Activated CD8-positive, alpha-beta T cell treated with anti-CD3 and anti-CD28 coated beads for 36 hours (primary cell): ENCODE results near the gene GPR151. TPM values are rescaled to one million over a fixed set of nuclear protein-coding genes. Genes with fewer than 3 reads are reported as not detected.
"Not testable (repeated sequence)": the region's sequence is repeated elsewhere in the genome, so short reads cannot be mapped to it uniquely, and the experiment has no call there.

ENCODE experiments used
- ATAC-seq: fragments of 200-7000 bp; cut with Tn5 transposase; one replicate; pipeline ENCODE4 v1.10.0; 2021; ENCODE audit warnings: mild to moderate bottlenecking, moderate library complexity
- CTCF ChIA-PET: fragments of 350-600 bp; sonication (Branson Sonifier 250); formaldehyde crosslinking; loops from one replicate; lab custom pipeline; 2021; ENCODE audit warnings: antibody characterized with exemption; lab: Charles Lee
- POLR2A ChIA-PET: fragments of 350-600 bp; sonication (Branson Sonifier 250); formaldehyde crosslinking; loops from one replicate; lab custom pipeline; 2021; ENCODE audit warnings: antibody characterized with exemption; lab: Charles Lee
- DNase-seq: peaks from one replicate; pipeline ENCODE4 v3.0.0-alpha.2; 2020
- H3K27ac Mint-ChIP-seq: one replicate; pipeline ENCODE4 v1.8.0; 2021; ENCODE audit warnings: mild to moderate bottlenecking, mixed read lengths
- H3K27me3 Mint-ChIP-seq: one replicate; pipeline ENCODE4 v1.8.0; 2021; ENCODE audit warnings: mixed read lengths
- H3K36me3 Mint-ChIP-seq: one replicate; pipeline ENCODE4 v1.8.0; 2021; ENCODE audit warnings: low read depth, mixed read lengths
- H3K4me1 Mint-ChIP-seq: one replicate; pipeline ENCODE4 v1.8.0; 2021; ENCODE audit warnings: low read depth, mixed read lengths
- H3K4me3 Mint-ChIP-seq: one replicate; pipeline ENCODE4 v1.8.0; 2021; ENCODE audit warnings: mild to moderate bottlenecking, moderate library complexity, mixed read lengths
- H3K9me3 Mint-ChIP-seq: one replicate; pipeline ENCODE4 v1.8.0; 2021; ENCODE audit warnings: mixed read lengths
- intact Hi-C: fragments of 100-400 bp; cut with micrococcal nuclease; formaldehyde crosslinking; loops from one replicate; pipeline ENCODE4 v1.10.0; 2022
- total RNA-seq, 2 experiments: library from RNA; stranded (reverse); gene quantifications; one replicate each; pipeline ENCODE4 v1.2.3, GENCODE V29; 2021
- TF ChIP-seq, protein P1 (sequence below): fragments of 200-600 bp; IDR thresholded peaks from one replicate; pipeline ENCODE4 v1.8.0; 2022; ENCODE audit warnings: antibody characterized with exemption, mild to moderate bottlenecking

The GPR151 gene
- total RNA-seq, 2 experiments from 2014 or later, result not detected

DNA sequence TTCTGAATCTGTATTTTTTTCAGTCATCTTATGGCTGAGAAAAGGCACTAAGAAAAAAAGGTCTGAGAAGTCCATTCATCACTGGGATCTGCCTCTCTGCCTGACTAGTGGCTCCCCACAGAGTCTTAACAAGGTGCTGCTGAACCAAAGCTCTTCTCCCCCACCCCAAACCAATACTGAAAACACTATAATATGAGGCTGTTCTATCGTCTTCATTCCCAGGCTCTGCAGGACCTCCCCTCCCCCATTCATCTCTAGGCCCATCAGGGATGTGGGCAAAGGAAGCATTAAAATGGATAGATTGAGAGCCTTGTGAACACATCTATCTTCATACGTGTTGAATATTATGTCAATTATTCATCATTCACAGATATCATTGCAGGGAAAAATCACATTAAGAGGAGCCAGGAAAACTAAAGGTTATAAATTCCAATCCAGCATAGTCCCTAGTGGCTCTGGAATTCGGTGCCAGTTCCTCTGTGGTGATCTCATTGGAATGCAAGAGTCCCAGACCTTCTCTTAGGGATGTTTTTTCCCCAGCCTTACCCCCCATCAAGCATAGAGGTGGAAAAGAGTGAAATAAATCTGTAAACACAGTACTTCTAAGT, 44.3 kb upstream of the GPR151 start:
- TF ChIP-seq, protein P1, sequence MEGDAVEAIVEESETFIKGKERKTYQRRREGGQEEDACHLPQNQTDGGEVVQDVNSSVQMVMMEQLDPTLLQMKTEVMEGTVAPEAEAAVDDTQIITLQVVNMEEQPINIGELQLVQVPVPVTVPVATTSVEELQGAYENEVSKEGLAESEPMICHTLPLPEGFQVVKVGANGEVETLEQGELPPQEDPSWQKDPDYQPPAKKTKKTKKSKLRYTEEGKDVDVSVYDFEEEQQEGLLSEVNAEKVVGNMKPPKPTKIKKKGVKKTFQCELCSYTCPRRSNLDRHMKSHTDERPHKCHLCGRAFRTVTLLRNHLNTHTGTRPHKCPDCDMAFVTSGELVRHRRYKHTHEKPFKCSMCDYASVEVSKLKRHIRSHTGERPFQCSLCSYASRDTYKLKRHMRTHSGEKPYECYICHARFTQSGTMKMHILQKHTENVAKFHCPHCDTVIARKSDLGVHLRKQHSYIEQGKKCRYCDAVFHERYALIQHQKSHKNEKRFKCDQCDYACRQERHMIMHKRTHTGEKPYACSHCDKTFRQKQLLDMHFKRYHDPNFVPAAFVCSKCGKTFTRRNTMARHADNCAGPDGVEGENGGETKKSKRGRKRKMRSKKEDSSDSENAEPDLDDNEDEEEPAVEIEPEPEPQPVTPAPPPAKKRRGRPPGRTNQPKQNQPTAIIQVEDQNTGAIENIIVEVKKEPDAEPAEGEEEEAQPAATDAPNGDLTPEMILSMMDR, result no peak
- CTCF ChIA-PET, result interaction anchor here (1.2 kb wide), 1 partner anchor 405 kb away, joined by 4 read pairs; no protein-coding TSS in a partner anchor
- ATAC-seq, result no peak
- Mint-ChIP-seq H3K27ac (no peak overlapping the region), H3K4me3 (no peak overlapping the region), H3K4me1 (no peaks in the 10 kb centered on the region), H3K36me3 (no peaks in the 10 kb centered on the region), H3K9me3 (no peaks in the 10 kb centered on the region), H3K27me3 (peaks cover 3% of the 10 kb centered on the region)
- intact Hi-C loops, result no loop called here
- POLR2A ChIA-PET, result no interaction called here
- no peak for DNase-seq

DNA sequence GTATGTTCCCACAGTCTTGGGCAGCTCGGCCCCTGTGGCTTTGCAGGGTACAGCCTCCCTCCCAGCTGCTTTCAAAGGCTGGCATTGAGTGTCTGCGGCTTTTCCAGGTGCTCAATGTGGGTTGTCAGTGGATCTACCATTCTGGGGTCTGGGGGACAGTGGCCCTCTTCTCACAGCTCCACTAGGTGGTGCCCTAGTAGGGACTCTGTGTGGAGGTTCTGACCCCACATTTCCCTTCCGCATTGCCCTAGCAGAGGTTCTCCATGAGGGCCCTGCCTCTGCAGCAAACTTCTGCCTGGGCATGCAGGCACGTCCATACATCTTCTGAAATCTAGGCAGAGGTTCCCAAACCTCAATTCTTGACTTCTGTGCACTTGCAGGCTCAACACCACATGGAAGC, 40.9 kb upstream of the GPR151 start:
- H3K36me3 Mint-ChIP-seq, H3K27me3 Mint-ChIP-seq, H3K4me3 Mint-ChIP-seq, H3K4me1 Mint-ChIP-seq, ATAC-seq, H3K9me3 Mint-ChIP-seq, POLR2A ChIA-PET, H3K27ac Mint-ChIP-seq, CTCF ChIA-PET, intact Hi-C loops, DNase-seq: not testable (repeated sequence)

DNA sequence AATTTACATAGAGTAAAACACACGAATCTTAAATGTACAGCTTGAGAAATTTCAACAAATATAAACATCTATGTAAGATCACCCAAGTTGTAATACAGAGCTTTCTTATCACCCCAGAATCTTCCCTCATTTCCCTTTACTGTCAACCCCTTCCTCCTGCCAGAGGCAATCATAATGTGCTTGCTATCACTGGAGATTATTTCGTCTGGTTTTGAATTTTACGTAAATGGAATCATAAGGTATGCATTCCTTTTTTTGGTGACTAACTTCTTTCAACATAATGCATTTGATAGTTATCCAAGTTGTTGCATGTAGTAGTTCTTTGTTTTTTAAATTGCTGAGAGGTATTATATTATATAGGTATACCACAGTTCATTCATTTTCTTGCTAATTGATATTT, 37.5 kb upstream of the GPR151 start:
- no peak overlapping the region for H3K4me3 Mint-ChIP-seq
- H3K36me3 Mint-ChIP-seq, result no peaks in the 10 kb centered on the region
- no peak overlapping the region for H3K27ac Mint-ChIP-seq
- intact Hi-C loops, result no loop called here
- ChIA-PET POLR2A (no interaction called here), CTCF (interaction anchor here (1.0 to 3.1 kb wide), 4 partner anchors 11 to 412 kb away, joined by 3 to 14 read pairs (median 4); no protein-coding TSS in a partner anchor)
- H3K4me1 Mint-ChIP-seq, result no peaks in the 10 kb centered on the region
- H3K9me3 Mint-ChIP-seq, result no peaks in the 10 kb centered on the region
- DNase-seq (no peak), ATAC-seq (no peak)
- peaks cover 7% of the 10 kb centered on the region for H3K27me3 Mint-ChIP-seq
- TF ChIP-seq, protein P1, result no peak

DNA sequence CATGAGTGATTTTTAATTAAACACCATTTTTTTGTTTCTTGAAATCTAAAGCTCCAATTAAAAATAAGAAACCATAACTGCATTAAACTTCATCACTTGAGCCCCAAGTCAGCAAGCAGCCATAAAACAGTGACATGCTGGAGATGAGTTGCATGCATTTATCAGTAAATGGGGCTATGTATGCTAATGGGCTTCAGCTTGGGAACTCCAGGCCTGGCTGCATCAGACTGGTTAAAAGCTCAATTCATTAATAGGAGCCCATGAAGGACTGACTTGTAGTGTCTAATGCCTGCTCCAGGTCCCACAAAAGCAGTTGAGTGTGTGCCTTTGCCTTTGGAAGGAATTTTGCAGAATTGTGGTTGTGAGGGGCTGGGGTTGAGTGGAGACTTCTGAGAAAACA, 33.6 kb upstream of the GPR151 start:
- Mint-ChIP-seq H3K4me3 (no peak overlapping the region), H3K27me3 (peaks cover 4% of the 10 kb centered on the region), H3K4me1 (no peaks in the 10 kb centered on the region), H3K36me3 (no peaks in the 10 kb centered on the region), H3K9me3 (no peaks in the 10 kb centered on the region), H3K27ac (no peak overlapping the region)
- ATAC-seq (no peak), DNase-seq (no peak)
- POLR2A ChIA-PET, result interaction anchor here (0.5 to 1.3 kb wide), 2 partner anchors 16 to 218 kb away, joined by 3 to 6 read pairs; no protein-coding TSS in a partner anchor
- CTCF ChIA-PET, result interaction anchor here (0.9 to 3.5 kb wide), 6 partner anchors 11 to 1009 kb away, joined by 3 to 16 read pairs (median 3); no protein-coding TSS in a partner anchor
- TF ChIP-seq, protein P1, result no peak
- intact Hi-C loops, result no loop called here

DNA sequence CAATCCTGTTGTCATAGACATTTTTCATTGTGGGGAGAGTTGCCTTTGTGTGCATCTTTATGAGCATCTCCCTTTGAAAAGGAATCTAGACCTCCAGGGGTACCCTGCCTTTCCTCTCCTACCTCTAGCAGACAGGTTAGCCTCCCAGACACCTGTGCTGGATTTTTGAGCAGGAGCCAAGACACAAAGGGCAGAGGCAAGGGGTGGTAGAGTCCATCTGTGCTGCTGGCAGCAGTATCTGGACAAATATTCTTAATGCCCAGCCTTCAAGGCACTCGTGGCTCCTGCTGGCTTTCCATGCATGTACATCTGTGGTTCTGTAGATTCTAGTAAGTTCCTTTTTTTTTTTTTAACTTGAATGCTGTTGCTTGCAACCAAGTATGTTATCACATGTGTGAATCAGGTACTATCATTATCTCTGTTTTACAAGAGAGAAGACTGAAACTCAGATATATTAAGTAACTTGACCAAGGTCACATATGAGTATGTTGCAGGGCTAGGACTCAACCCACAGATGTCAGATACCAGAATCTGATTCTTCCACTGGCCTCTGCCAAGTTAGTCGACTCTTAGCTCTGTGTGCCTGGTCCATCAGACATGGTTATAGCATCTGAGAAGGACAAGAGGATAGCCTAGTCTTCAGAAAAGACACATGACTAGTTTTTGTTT, 32.9 kb upstream of the GPR151 start:
- peaks cover 4% of the 10 kb centered on the region for H3K27me3 Mint-ChIP-seq
- H3K36me3 Mint-ChIP-seq, result no peaks in the 10 kb centered on the region
- DNase-seq, result no peak
- H3K4me1 Mint-ChIP-seq, result no peaks in the 10 kb centered on the region
- H3K9me3 Mint-ChIP-seq, result no peaks in the 10 kb centered on the region
- no peak overlapping the region for H3K4me3 Mint-ChIP-seq
- TF ChIP-seq, protein P1, result no peak
- H3K27ac Mint-ChIP-seq, result no peak overlapping the region
- ChIA-PET POLR2A (interaction anchor here (0.5 to 1.3 kb wide), 2 partner anchors 15 to 217 kb away, joined by 3 to 6 read pairs; no protein-coding TSS in a partner anchor), CTCF (interaction anchor here (0.9 to 3.5 kb wide), 7 partner anchors 13 to 1009 kb away, joined by 3 to 16 read pairs (median 3); no protein-coding TSS in a partner anchor)
- no peak for ATAC-seq
- intact Hi-C loops, result no loop called here
